ENCODE data around the gene MED20.
"Not testable (repeated sequence)": the region's sequence is repeated elsewhere in the genome, so short reads cannot be mapped to it uniquely, and the experiment has no call there.

MED20 gene

GRCh38 chr6:41920921-41921711 lies at the start of gene MED20, which contains the start of gene BYSL:
TSS of gene MED20 (minus strand) at chr6:41921139. CDS start at chr6:41921018, 121 bp downstream.
TSS of gene BYSL (plus strand) at chr6:41921499. CDS start at chr6:41921563, 64 bp downstream.
- DNase-seq: peak; percentile 93 to 94

GRCh38 chr6:41970436-41970846 lies 49.5 kb upstream of the MED20 start:
- no peak for DNase-seq

GRCh38 chr6:41967312-41968287 lies 46.7 kb upstream of the MED20 start:
- no peak for DNase-seq

GRCh38 chr6:41966961-41967311 lies 46.0 kb upstream of the MED20 start:
- no peak for DNase-seq

GRCh38 chr6:41966214-41966920 lies 45.4 kb upstream of the MED20 start:
- DNase-seq: no peak

GRCh38 chr6:41965429-41966213 lies 44.7 kb upstream of the MED20 start:
- DNase-seq: no peak

- no peak for DNase-seq
Observed at GRCh38 chr6:41964201-41964887, 43.4 kb upstream of the MED20 start.

GRCh38 chr6:41963371-41963770 lies 42.4 kb upstream of the MED20 start:
- no peak for DNase-seq

GRCh38 chr6:41960028-41960427 lies 39.1 kb upstream of the MED20 start:
- no peak for DNase-seq

- DNase-seq: no peak
Observed at GRCh38 chr6:41958022-41958856, 37.3 kb upstream of the MED20 start.

GRCh38 chr6:41957117-41957516 lies 36.2 kb upstream of the MED20 start:
- DNase-seq: no peak

- DNase-seq: no peak
Observed at GRCh38 chr6:41955412-41955811, 34.5 kb upstream of the MED20 start.

GRCh38 chr6:41954668-41955067 lies 33.7 kb upstream of the MED20 start:
- DNase-seq: no peak

GRCh38 chr6:41947581-41948220 lies 26.8 kb upstream of the MED20 start:
- DNase-seq: no peak

GRCh38 chr6:41943456-41943855 lies 22.5 kb upstream of the MED20 start:
- no peak for DNase-seq

- DNase-seq: not testable (repeated sequence)
Observed at GRCh38 chr6:41942882-41943281, 21.9 kb upstream of the MED20 start.

GRCh38 chr6:41942067-41942851 lies 21.3 kb upstream of the MED20 start:
- no peak for DNase-seq

- peak; percentile 62 to 94 for DNase-seq
Observed at GRCh38 chr6:41941280-41942066, 20.5 kb upstream of the MED20 start, which contains the start of gene CCND3. TSS of gene CCND3 (minus strand) at chr6:41941808. CDS start at chr6:41941649, 159 bp downstream.

All from NCI-H446 (cell line).